ENCODE results near the gene ERP44.
A peak's percentile ranks its signal among the peaks of the same experiment; 100 is the strongest.
"Not testable (repeated sequence)": the region's sequence is repeated elsewhere in the genome, so short reads cannot be mapped to it uniquely, and the experiment has no call there.

The ERP44 gene

GRCh38 chr9:100098887-100099721 is at the start of gene ERP44, which contains the start of gene INVS:
ERP44 (minus strand) TSS chr9:100099000; CDS start chr9:100098840, 160 bp downstream.
INVS (plus strand) TSS chr9:100099243; CDS start chr9:100104522, 5,279 bp downstream.
- DNase-seq (ENCODE audit: low read depth), result peak; percentile 93

GRCh38 chr9:100145976-100146375 is 47.2 kb upstream of the ERP44 start:
- DNase-seq (ENCODE audit: low read depth), result not testable (repeated sequence)

GRCh38 chr9:100145167-100145934 is 46.6 kb upstream of the ERP44 start:
- not testable (repeated sequence) for DNase-seq (ENCODE audit: low read depth)

GRCh38 chr9:100141862-100142261 is 43.1 kb upstream of the ERP44 start:
- not testable (repeated sequence) for DNase-seq (ENCODE audit: low read depth)

GRCh38 chr9:100140303-100140702 is 41.5 kb upstream of the ERP44 start:
- DNase-seq (ENCODE audit: low read depth), result not testable (repeated sequence)

GRCh38 chr9:100136799-100137198 is 38.0 kb upstream of the ERP44 start:
- DNase-seq (ENCODE audit: low read depth), result not testable (repeated sequence)

GRCh38 chr9:100134731-100135130 is 35.9 kb upstream of the ERP44 start:
- no peak for DNase-seq (ENCODE audit: low read depth)

GRCh38 chr9:100131875-100132430 is 33.2 kb upstream of the ERP44 start:
- no peak for DNase-seq (ENCODE audit: low read depth)

- DNase-seq (ENCODE audit: low read depth), result no peak
Observed at GRCh38 chr9:100131216-100131615, 32.4 kb upstream of the ERP44 start.

GRCh38 chr9:100129772-100130171 is 31.0 kb upstream of the ERP44 start:
- no peak for DNase-seq (ENCODE audit: low read depth)

GRCh38 chr9:100126423-100126822 is 27.6 kb upstream of the ERP44 start:
- no peak for DNase-seq (ENCODE audit: low read depth)

- no peak for DNase-seq (ENCODE audit: low read depth)
Observed at GRCh38 chr9:100125910-100126309, 27.1 kb upstream of the ERP44 start.

- no peak for DNase-seq (ENCODE audit: low read depth)
Observed at GRCh38 chr9:100125236-100125635, 26.4 kb upstream of the ERP44 start.

- DNase-seq (ENCODE audit: low read depth), result no peak
Observed at GRCh38 chr9:100120286-100120685, 21.5 kb upstream of the ERP44 start.

GRCh38 chr9:100117316-100117715 is 18.5 kb upstream of the ERP44 start:
- DNase-seq (ENCODE audit: low read depth), result no peak

GRCh38 chr9:100112677-100113336 is 14.0 kb upstream of the ERP44 start:
- no peak for DNase-seq (ENCODE audit: low read depth)

GRCh38 chr9:100111235-100111634 is 12.4 kb upstream of the ERP44 start:
- no peak for DNase-seq (ENCODE audit: low read depth)

GRCh38 chr9:100108559-100108958 is 9.8 kb upstream of the ERP44 start:
- DNase-seq (ENCODE audit: low read depth), result no peak

- DNase-seq (ENCODE audit: low read depth), result no peak
Observed at GRCh38 chr9:100106616-100107015, 7.8 kb upstream of the ERP44 start.

- no peak for DNase-seq (ENCODE audit: low read depth)
Observed at GRCh38 chr9:100105861-100106260, 7.1 kb upstream of the ERP44 start.

- no peak for DNase-seq (ENCODE audit: low read depth)
Observed at GRCh38 chr9:100104314-100104713, 5.5 kb upstream of the ERP44 start.

- no peak for DNase-seq (ENCODE audit: low read depth)
Observed at GRCh38 chr9:100101608-100102007, 2.8 kb upstream of the ERP44 start.
